Astrocyte of the hippocampus (primary cell): ENCODE measurements around the gene PLEKHG2.

ENCODE experiments used
- DNase-seq: peaks from one replicate; pipeline ENCODE4 v3.0.0; 2011; ENCODE audit warnings: low read depth, low spot score

Gene PLEKHG2

GRCh38 chr19:39384839-39385568 is 27.5 kb upstream of the PLEKHG2 start:
- DNase-seq, result no peak

- peak; percentile 28 for DNase-seq
Measured at GRCh38 chr19:39385629-39386411, 26.6 kb upstream of the PLEKHG2 start.

- no peak for DNase-seq
Measured at GRCh38 chr19:39386557-39386956, 25.9 kb upstream of the PLEKHG2 start.

GRCh38 chr19:39388657-39389056 is 23.8 kb upstream of the PLEKHG2 start:
- DNase-seq, result no peak

- DNase-seq, result no peak
Measured at GRCh38 chr19:39389631-39390414, 22.6 kb upstream of the PLEKHG2 start.

- no peak for DNase-seq
Measured at GRCh38 chr19:39390451-39390750, 22.1 kb upstream of the PLEKHG2 start.

- DNase-seq, result peak; percentile 100
Measured at GRCh38 chr19:39390751-39391437, 21.6 kb upstream of the PLEKHG2 start, which contains the start of the genes MED29 and PAF1. Gene MED29 (plus strand): TSS chr19:39391378. CDS start chr19:39391423, 45 bp downstream. Gene PAF1 (minus strand): TSS chr19:39391106. CDS start chr19:39390864, 242 bp downstream.

- peak; percentile 92 for DNase-seq
Measured at GRCh38 chr19:39397360-39398296, 14.8 kb upstream of the PLEKHG2 start.

- DNase-seq, result peak; percentile 43
Measured at GRCh38 chr19:39398297-39398864, 14.1 kb upstream of the PLEKHG2 start.

- DNase-seq, result no peak
Measured at GRCh38 chr19:39399668-39400050, 12.8 kb upstream of the PLEKHG2 start.

- no peak for DNase-seq
Measured at GRCh38 chr19:39400061-39400460, 12.4 kb upstream of the PLEKHG2 start.

GRCh38 chr19:39401070-39401548 is 11.4 kb upstream of the PLEKHG2 start:
- DNase-seq, result no peak

- DNase-seq, result peak; percentile 67
Measured at GRCh38 chr19:39401549-39402345, 10.7 kb upstream of the PLEKHG2 start.

GRCh38 chr19:39402346-39403300 is 9.8 kb upstream of the PLEKHG2 start:
- DNase-seq, result peak; percentile 89

GRCh38 chr19:39403331-39404312 is 8.8 kb upstream of the PLEKHG2 start:
- DNase-seq, result peak; percentile 99

- DNase-seq, result no peak
Measured at GRCh38 chr19:39405261-39405957, 7.1 kb upstream of the PLEKHG2 start.
